T-helper 1 cell treated with Interleukin-12 subunit alpha and Interleukin-12 subunit beta and Interleukin-4 antibody, amounts not matched to agents 30 μg/mL and 1 μg/mL, for 36 hours (primary cell): ENCODE measurements around the gene B3GNT5.

Source experiments
- H3K27ac Mint-ChIP-seq: one replicate; pipeline ENCODE4 v1.8.0; 2021; ENCODE audit warnings: mild to moderate bottlenecking, mixed read lengths
- H3K27me3 Mint-ChIP-seq: one replicate; pipeline ENCODE4 v1.8.0; 2021; ENCODE audit warnings: low read depth, mixed read lengths
- H3K36me3 Mint-ChIP-seq: one replicate; pipeline ENCODE4 v1.8.0; 2021; ENCODE audit warnings: low read depth, mixed read lengths
- H3K4me1 Mint-ChIP-seq: one replicate; pipeline ENCODE4 v1.8.0; 2021; ENCODE audit warnings: low read depth, mixed read lengths
- H3K4me3 Mint-ChIP-seq: one replicate; pipeline ENCODE4 v1.8.0; 2021; ENCODE audit warnings: mild to moderate bottlenecking, moderate library complexity, mixed read lengths
- H3K9me3 Mint-ChIP-seq: one replicate; pipeline ENCODE4 v1.8.0; 2021; ENCODE audit warnings: mixed read lengths

Gene B3GNT5

DNA sequence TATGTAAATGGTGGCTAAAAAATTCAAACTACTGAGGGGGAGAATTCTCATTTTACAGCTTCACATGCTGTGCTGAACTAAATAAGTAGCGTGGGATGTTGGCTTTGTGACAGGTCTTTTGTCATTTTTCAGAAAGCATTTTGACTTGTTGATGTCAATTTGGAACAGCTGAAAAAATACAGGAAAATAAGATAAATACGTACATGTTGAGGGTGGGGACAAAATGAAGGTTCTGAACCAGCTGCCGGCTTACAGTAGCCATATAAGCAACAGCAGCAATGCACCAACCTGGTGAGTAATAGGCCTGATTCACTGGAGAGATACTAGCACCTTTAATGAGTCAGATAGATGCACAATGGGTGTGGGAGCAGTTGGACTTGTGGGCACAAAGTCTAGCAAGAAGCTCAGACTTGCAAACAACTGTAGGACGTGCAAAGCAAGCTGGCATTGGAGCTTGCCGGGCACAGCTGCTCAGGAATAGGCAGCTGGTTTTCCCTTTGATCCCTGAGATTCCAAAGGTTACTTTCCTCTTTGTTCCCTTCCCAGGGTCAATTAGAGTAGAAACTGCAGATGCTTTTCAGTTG is 12.9 kb downstream of the B3GNT5 start:
- H3K27ac Mint-ChIP-seq: no peak overlapping the region
- H3K27me3 Mint-ChIP-seq: no peaks in the 10 kb centered on the region
- H3K36me3 Mint-ChIP-seq: no peaks in the 10 kb centered on the region
- peaks cover 6% of the 10 kb centered on the region for H3K4me1 Mint-ChIP-seq
- no peaks in the 10 kb centered on the region for H3K9me3 Mint-ChIP-seq
- H3K4me3 Mint-ChIP-seq: no peak overlapping the region

DNA sequence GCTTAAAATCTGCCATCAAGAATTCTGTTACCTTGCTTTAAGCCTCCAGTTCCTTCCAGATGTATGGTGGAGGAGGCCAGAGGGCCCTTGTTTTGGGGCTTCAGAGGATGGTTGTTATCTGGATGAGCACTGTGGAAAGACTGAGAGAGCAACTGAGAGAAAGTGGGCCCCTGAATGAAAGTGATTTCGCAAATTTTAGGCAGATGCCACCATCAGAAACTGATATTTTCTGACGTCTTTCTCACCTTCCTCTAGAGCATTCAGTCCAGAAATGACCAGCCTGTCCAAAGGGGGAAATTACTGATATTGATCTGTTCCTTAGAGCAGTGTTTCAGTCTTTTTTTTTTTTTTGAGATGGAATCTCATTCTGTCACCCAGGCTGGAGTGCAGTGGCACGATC is 13.4 kb downstream of the B3GNT5 start:
- H3K36me3 Mint-ChIP-seq: no peaks in the 10 kb centered on the region
- no peaks in the 10 kb centered on the region for H3K9me3 Mint-ChIP-seq
- no peak overlapping the region for H3K27ac Mint-ChIP-seq
- no peak overlapping the region for H3K4me3 Mint-ChIP-seq
- H3K4me1 Mint-ChIP-seq: peaks cover 6% of the 10 kb centered on the region
- no peaks in the 10 kb centered on the region for H3K27me3 Mint-ChIP-seq

DNA sequence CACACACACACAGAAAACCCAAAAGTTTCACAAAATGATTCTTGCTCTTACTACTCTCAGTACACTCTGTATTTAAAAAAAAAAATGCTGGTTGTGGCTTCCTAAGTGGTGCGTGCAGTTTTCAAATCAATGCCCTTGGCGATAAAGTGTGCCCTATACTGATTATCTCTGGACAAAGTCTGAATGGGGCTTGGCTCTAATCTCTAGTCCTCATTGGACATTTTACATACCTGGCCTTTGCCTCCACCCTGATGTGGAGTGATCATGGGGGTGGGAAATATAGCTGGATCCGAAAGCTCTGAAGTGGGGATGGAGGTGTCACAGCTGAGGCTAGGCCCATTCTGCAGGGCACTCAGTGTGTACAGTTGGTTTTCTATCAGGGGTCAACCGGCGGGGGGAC is 14.1 kb downstream of the B3GNT5 start:
- Mint-ChIP-seq H3K4me1 (peaks cover 6% of the 10 kb centered on the region), H3K9me3 (no peaks in the 10 kb centered on the region), H3K36me3 (no peaks in the 10 kb centered on the region), H3K27ac (no peak overlapping the region), H3K4me3 (no peak overlapping the region), H3K27me3 (no peaks in the 10 kb centered on the region)

GRCh38 chr3:183268366-183268765 is 15.3 kb downstream of the B3GNT5 start:
- Mint-ChIP-seq H3K36me3 (peaks cover 2% of the 10 kb centered on the region), H3K27me3 (no peaks in the 10 kb centered on the region), H3K9me3 (no peaks in the 10 kb centered on the region), H3K4me1 (peaks cover 6% of the 10 kb centered on the region), H3K4me3 (no peak overlapping the region), H3K27ac (no peak overlapping the region)

DNA sequence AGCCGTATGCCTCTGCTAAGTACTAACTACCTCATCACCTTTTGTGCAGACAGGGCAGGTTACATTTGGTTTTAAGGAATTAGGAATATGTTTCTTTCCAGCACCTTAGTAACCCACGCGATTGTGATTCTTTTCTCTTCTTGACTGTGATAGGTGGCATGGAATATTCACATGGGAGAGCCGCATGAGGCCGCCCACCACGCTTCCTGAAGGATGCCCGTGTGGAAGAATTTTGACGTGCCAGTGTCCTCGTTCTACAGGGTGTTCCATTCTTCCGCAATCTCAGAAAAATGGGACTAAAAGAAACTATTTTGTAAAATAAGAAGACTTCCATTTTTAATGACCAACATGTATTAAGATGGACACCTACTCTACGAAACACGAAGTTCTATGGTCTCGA is 16.3 kb downstream of the B3GNT5 start:
- no peak overlapping the region for H3K27ac Mint-ChIP-seq
- no peak overlapping the region for H3K4me3 Mint-ChIP-seq
- H3K4me1 Mint-ChIP-seq: peaks cover 6% of the 10 kb centered on the region
- peaks cover 2% of the 10 kb centered on the region for H3K36me3 Mint-ChIP-seq
- no peaks in the 10 kb centered on the region for H3K9me3 Mint-ChIP-seq
- H3K27me3 Mint-ChIP-seq: no peaks in the 10 kb centered on the region

- Mint-ChIP-seq H3K9me3 (no peaks in the 10 kb centered on the region), H3K4me3 (no peak overlapping the region), H3K27me3 (no peaks in the 10 kb centered on the region), H3K36me3 (peaks cover 2% of the 10 kb centered on the region), H3K27ac (no peak overlapping the region), H3K4me1 (peaks cover 6% of the 10 kb centered on the region)
Observed at GRCh38 chr3:183270344-183270743, 17.3 kb downstream of the B3GNT5 start.

DNA sequence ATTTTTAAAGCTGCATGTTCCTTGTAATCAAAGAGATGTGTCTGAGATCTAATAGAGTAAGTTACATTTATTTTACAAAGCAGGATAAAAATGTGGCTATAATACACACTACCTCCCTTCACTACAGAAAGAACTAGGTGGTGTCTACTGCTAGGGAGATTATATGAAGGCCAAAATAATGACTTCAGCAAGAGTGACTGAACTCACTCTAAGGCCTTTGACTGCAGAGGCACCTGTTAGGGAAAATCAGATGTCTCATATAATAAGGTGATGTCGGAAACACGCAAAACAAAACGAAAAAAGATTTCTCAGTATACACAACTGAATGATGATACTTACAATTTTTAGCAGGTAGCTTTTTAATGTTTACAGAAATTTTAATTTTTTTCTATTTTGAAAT is 19.1 kb downstream of the B3GNT5 start:
- no peak overlapping the region for H3K4me3 Mint-ChIP-seq
- H3K27me3 Mint-ChIP-seq: no peaks in the 10 kb centered on the region
- peaks cover 2% of the 10 kb centered on the region for H3K36me3 Mint-ChIP-seq
- H3K4me1 Mint-ChIP-seq: peaks cover 4% of the 10 kb centered on the region
- H3K9me3 Mint-ChIP-seq: no peaks in the 10 kb centered on the region
- H3K27ac Mint-ChIP-seq: no peak overlapping the region

DNA sequence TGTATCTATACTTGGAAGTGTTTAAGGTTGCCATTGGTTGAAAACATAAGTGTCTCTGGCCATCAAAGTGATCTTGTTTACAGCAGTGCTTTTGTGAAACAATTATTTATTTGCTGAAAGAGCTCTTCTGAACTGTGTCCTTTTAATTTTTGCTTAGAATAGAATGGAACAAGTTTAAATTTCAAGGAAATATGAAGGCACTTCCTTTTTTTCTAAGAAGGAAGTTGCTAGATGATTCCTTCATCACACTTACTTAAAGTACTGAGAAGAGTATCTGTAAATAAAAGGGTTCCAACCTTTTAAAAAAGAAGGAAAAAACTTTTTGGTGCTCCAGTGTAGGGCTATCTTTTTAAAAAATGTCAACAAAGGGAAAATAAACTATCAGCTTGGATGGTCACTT is 19.7 kb downstream of the B3GNT5 start:
- H3K36me3 Mint-ChIP-seq: peaks cover 2% of the 10 kb centered on the region
- no peaks in the 10 kb centered on the region for H3K9me3 Mint-ChIP-seq
- H3K27ac Mint-ChIP-seq: no peak overlapping the region
- no peaks in the 10 kb centered on the region for H3K27me3 Mint-ChIP-seq
- H3K4me3 Mint-ChIP-seq: no peak overlapping the region
- peaks cover 3% of the 10 kb centered on the region for H3K4me1 Mint-ChIP-seq

GRCh38 chr3:183274609-183275008 is 21.6 kb downstream of the B3GNT5 start:
- H3K4me3 Mint-ChIP-seq: no peak overlapping the region
- H3K4me1 Mint-ChIP-seq: peaks cover 3% of the 10 kb centered on the region
- H3K9me3 Mint-ChIP-seq: no peaks in the 10 kb centered on the region
- peaks cover 2% of the 10 kb centered on the region for H3K36me3 Mint-ChIP-seq
- no peak overlapping the region for H3K27ac Mint-ChIP-seq
- no peaks in the 10 kb centered on the region for H3K27me3 Mint-ChIP-seq

GRCh38 chr3:183275418-183275817 is 22.4 kb downstream of the B3GNT5 start:
- H3K9me3 Mint-ChIP-seq: no peaks in the 10 kb centered on the region
- peaks cover 3% of the 10 kb centered on the region for H3K4me1 Mint-ChIP-seq
- no peaks in the 10 kb centered on the region for H3K27me3 Mint-ChIP-seq
- no peak overlapping the region for H3K27ac Mint-ChIP-seq
- peaks cover 2% of the 10 kb centered on the region for H3K36me3 Mint-ChIP-seq
- H3K4me3 Mint-ChIP-seq: no peak overlapping the region

- Mint-ChIP-seq H3K4me1 (peaks cover 3% of the 10 kb centered on the region), H3K27me3 (no peaks in the 10 kb centered on the region), H3K4me3 (no peak overlapping the region), H3K27ac (no peak overlapping the region), H3K36me3 (peaks cover 2% of the 10 kb centered on the region), H3K9me3 (no peaks in the 10 kb centered on the region)
Observed at GRCh38 chr3:183275937-183276336, 22.9 kb downstream of the B3GNT5 start.

DNA sequence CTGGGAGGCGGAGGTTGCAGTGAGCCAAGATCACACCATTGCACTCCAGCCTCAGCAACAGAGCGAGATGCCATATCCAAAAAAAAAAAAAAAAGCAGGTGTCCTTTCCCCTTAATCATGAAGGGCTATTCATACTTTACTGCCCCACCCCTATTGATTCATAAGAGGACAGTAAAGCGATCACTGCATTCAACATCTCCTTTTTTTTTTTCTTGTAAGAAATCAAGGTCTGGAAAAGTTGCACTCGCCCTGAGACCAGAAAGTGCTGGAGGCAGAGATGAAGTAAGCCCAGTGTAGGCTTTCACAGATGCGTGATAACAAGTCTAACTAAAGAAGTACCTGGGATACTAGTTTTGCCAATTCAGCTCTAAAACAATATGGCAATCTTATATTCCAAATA is 24.2 kb downstream of the B3GNT5 start:
- H3K4me3 Mint-ChIP-seq: no peak overlapping the region

GRCh38 chr3:183278479-183279088 is 25.5 kb downstream of the B3GNT5 start:
- Mint-ChIP-seq H3K4me1 (no peaks in the 10 kb centered on the region), H3K27ac (no peak overlapping the region), H3K9me3 (no peaks in the 10 kb centered on the region)

More for the DNA sequence above, 24.2 kb downstream of the B3GNT5 start:
- Mint-ChIP-seq H3K27ac (no peak overlapping the region), H3K27me3 (no peaks in the 10 kb centered on the region), H3K36me3 (peaks cover 2% of the 10 kb centered on the region), H3K4me1 (peaks cover 3% of the 10 kb centered on the region), H3K9me3 (no peaks in the 10 kb centered on the region)

GRCh38 chr3:183279371-183279770 is 26.3 kb downstream of the B3GNT5 start:
- no peak overlapping the region for H3K4me3 Mint-ChIP-seq
- no peak overlapping the region for H3K27ac Mint-ChIP-seq
- no peaks in the 10 kb centered on the region for H3K27me3 Mint-ChIP-seq
- peaks cover 4% of the 10 kb centered on the region for H3K4me1 Mint-ChIP-seq
- no peaks in the 10 kb centered on the region for H3K36me3 Mint-ChIP-seq
- no peaks in the 10 kb centered on the region for H3K9me3 Mint-ChIP-seq

More at GRCh38 chr3:183278479-183279088, 25.5 kb downstream of the B3GNT5 start:
- no peak overlapping the region for H3K4me3 Mint-ChIP-seq
- no peaks in the 10 kb centered on the region for H3K27me3 Mint-ChIP-seq
- H3K36me3 Mint-ChIP-seq: no peaks in the 10 kb centered on the region

DNA sequence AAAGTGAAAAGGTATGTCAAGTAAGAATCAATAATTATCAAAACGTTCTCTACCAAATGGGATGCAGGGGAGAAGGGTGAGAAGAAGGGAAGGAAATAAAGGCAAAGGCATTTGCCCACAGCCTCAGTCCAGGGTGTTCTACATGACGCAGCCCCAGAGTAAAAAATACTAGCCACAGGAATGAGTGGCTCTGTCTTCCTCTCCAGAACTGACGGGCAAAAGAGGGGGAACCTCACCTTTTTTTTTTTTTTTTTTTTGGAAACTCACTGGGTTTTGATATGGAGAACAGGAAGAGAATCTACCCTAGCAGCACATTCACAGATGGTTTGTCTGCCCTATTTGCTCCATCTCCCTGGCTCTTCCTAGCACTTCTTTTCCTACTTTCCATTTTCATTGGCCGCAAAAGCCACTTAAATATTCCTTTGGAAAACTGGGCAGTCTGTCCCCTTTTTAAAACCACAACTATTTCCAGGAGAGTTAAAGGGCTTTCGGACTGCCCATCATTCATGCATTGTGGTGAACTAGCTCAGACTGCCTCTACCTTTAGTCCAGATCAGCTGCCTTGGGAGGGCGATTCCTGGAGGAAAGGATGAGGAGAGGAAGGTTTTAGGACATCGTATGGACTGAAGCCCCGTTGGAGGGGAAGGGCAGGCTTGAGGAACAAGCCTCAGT is 28.2 kb downstream of the B3GNT5 start:
- Mint-ChIP-seq H3K27ac (no peak overlapping the region), H3K9me3 (no peaks in the 10 kb centered on the region), H3K36me3 (no peaks in the 10 kb centered on the region), H3K4me1 (peaks cover 15% of the 10 kb centered on the region), H3K4me3 (no peak overlapping the region), H3K27me3 (no peaks in the 10 kb centered on the region)
